Measurements from ENCODE around the gene SLC39A11. TPM values are rescaled to one million over a fixed set of nuclear protein-coding genes. Genes with fewer than 3 reads are reported as not detected.

Gene SLC39A11
- total RNA-seq, 1 experiment from 2014 or later: 15.2 TPM

DNA sequence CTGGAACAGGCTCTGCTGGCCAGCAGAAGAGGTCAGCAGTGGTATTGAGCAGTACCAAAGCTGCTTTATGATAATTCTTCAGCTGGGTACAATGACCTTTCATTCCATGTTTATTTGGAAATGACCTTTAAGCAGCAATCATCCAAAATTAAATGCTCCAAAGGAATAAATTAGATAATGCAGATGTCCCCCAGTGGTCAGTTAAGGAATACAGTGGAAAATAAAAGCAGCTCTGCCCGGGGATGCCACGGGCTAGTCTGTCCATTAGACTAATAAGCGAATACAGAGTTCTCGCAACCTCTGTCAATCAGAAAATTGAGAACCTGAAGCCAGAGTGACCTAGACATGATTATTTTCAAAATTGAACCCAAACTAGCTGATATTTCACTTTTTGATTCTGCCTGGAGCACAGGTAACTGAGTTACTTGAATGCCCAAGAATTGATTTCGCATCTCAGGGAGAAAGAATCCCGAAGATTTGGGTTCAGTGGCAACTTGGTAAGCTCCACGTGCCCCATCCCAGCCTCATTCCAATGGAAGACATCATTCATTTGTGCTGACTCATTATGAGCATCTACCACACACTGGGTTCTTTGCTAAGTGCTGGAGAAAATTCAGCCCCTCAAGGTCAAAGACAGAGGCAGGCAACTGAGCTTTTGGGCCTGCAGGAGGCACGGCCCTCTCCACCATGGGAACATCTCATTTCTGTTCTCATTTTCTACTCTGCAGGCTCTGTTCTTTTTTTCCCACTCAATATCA is 34.4 kb upstream of the SLC39A11 start:
- no peak overlapping the region for H3K27ac ChIP-seq (ENCODE audit: insufficient read length, low read depth, low read length)
- H2BK15ac ChIP-seq (ENCODE audit: low read depth, low read length): no peak overlapping the region
- H4K8ac ChIP-seq (replicated peaks; ENCODE audit: insufficient read length, low read depth, low read length): no peak overlapping the region
- no peak overlapping the region for H2BK5ac ChIP-seq (ENCODE audit: insufficient read length, low read length)
- no peak overlapping the region for H3K18ac ChIP-seq (ENCODE audit: insufficient read length, low read depth, low read length)
- no peak overlapping the region for H3K9ac ChIP-seq (ENCODE audit: extremely low read depth, insufficient read length, low read length)
- no peak overlapping the region for H3K14ac ChIP-seq (ENCODE audit: insufficient read depth, low read length)
- Mint-ChIP-seq H3K4me3 (no peak overlapping the region), H3K36me3 (ENCODE audit: insufficient read depth in 1 of 3, low read depth in 3 of 3) (no peaks in the 10 kb centered on the region; a peak in 1 of 7 replicates), H3K9me3 (no peaks in the 10 kb centered on the region), H3K27ac (no peak overlapping the region), H3K27me3 (ENCODE audit: low read depth) (peaks cover 4% of the 10 kb centered on the region; the same call in 1 of the 2 replicates), H3K4me1 (peaks cover 10 to 18% of the 10 kb centered on the region in 2 experiments)
- H3K4me2 ChIP-seq (ENCODE audit: insufficient read depth, insufficient read length, low read length): no peak overlapping the region
- no peaks in the 10 kb centered on the region for H3K9me3 ChIP-seq (ENCODE audit: control insufficient read depth, low read depth, low read length)
- no peak overlapping the region for H4K5ac ChIP-seq (ENCODE audit: insufficient read length, low read depth, low read length)
- H3K23me2 ChIP-seq (ENCODE audit: insufficient read length, low read depth, low read length, poor library complexity, severe bottlenecking): no peaks in the 10 kb centered on the region
- no peaks in the 10 kb centered on the region for H3K27me3 ChIP-seq (ENCODE audit: insufficient read depth, low read length)
- H4K91ac ChIP-seq (ENCODE audit: insufficient read length, low read depth, low read length): no peak overlapping the region
- H3K23ac ChIP-seq (ENCODE audit: insufficient read length, low read depth, low read length): no peak overlapping the region
- no peak overlapping the region for H2BK20ac ChIP-seq (ENCODE audit: low read depth, low read length, poor library complexity, severe bottlenecking)
- H2BK120ac ChIP-seq (ENCODE audit: low read depth, low read length, poor library complexity, severe bottlenecking): no peak overlapping the region
- no peak overlapping the region for H3K56ac ChIP-seq (ENCODE audit: insufficient read length, low read depth, low read length)
- TF ChIP-seq, protein P1, sequence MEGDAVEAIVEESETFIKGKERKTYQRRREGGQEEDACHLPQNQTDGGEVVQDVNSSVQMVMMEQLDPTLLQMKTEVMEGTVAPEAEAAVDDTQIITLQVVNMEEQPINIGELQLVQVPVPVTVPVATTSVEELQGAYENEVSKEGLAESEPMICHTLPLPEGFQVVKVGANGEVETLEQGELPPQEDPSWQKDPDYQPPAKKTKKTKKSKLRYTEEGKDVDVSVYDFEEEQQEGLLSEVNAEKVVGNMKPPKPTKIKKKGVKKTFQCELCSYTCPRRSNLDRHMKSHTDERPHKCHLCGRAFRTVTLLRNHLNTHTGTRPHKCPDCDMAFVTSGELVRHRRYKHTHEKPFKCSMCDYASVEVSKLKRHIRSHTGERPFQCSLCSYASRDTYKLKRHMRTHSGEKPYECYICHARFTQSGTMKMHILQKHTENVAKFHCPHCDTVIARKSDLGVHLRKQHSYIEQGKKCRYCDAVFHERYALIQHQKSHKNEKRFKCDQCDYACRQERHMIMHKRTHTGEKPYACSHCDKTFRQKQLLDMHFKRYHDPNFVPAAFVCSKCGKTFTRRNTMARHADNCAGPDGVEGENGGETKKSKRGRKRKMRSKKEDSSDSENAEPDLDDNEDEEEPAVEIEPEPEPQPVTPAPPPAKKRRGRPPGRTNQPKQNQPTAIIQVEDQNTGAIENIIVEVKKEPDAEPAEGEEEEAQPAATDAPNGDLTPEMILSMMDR (conservative IDR thresholded peaks at IDR 0.05): no peak
- H3T11ph ChIP-seq (ENCODE audit: low read length): no peak overlapping the region
- no CpG with 5 or more reads among the region's 8 CpGs for WGBS (ENCODE audit: extremely low coverage, insufficient read length, low lambda C conversion rate)
- no peaks in the 10 kb centered on the region for H3K79me1 ChIP-seq (ENCODE audit: insufficient read depth, low read depth, low read length, poor library complexity, severe bottlenecking)
- no peaks in the 10 kb centered on the region for H3K79me2 ChIP-seq (ENCODE audit: insufficient read depth, low read length)
- no peak overlapping the region for H2AFZ ChIP-seq (ENCODE audit: low read length)
- DNase-seq: no peak
- no peak overlapping the region for H2BK12ac ChIP-seq (ENCODE audit: insufficient read length, low read depth, low read length)
- no peak overlapping the region for H3K4ac ChIP-seq (ENCODE audit: low read depth, low read length)
- H2AK5ac ChIP-seq (ENCODE audit: insufficient read length, low read length): no peak overlapping the region
- no peaks in the 10 kb centered on the region for H3K4me1 ChIP-seq (ENCODE audit: insufficient read depth, low read length)
- H4K20me1 ChIP-seq (ENCODE audit: control insufficient read depth, insufficient read depth, insufficient read length): no peaks in the 10 kb centered on the region
